GM21423 (cell line): ENCODE data around the gene RNF151.
A peak's percentile ranks its signal among the peaks of the same experiment; 100 is the strongest.
"Not testable (repeated sequence)": the region's sequence is repeated elsewhere in the genome, so short reads cannot be mapped to it uniquely, and the experiment has no call there.

ENCODE experiments used
- ATAC-seq: cut with Tn5 transposase; IDR thresholded peaks from one replicate; pipeline ENCODE4 v1.9.1; 2021; ENCODE audit warnings: mild to moderate bottlenecking, moderate library complexity; ENCODE audit not compliant: unreplicated experiment

Gene RNF151

GRCh38 chr16:1938316-1938715, 28.3 kb upstream of the RNF151 start:
- no peak for ATAC-seq

- ATAC-seq, result no peak
Observed at GRCh38 chr16:1938910-1939309, 27.7 kb upstream of the RNF151 start.

DNA sequence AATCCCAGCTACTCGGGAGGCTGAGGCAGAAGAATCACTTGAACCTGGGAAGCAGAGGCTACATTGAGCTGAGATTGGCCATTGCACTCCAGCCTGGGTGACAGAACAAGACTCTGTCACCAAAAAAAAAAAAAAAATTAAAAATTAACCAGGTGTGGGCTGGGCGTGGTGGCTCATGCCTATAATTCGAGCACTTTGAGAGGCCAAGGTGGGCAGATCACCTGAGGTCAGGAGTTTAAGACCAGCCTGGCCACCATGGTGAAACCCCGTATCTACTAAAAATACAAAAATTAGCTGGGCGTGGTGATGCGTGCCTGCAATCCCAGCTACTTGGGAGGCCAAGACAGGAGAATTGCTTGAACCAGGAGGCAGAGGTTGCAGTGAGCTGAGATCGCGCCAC, 26.8 kb upstream of the RNF151 start:
- not testable (repeated sequence) for ATAC-seq

DNA sequence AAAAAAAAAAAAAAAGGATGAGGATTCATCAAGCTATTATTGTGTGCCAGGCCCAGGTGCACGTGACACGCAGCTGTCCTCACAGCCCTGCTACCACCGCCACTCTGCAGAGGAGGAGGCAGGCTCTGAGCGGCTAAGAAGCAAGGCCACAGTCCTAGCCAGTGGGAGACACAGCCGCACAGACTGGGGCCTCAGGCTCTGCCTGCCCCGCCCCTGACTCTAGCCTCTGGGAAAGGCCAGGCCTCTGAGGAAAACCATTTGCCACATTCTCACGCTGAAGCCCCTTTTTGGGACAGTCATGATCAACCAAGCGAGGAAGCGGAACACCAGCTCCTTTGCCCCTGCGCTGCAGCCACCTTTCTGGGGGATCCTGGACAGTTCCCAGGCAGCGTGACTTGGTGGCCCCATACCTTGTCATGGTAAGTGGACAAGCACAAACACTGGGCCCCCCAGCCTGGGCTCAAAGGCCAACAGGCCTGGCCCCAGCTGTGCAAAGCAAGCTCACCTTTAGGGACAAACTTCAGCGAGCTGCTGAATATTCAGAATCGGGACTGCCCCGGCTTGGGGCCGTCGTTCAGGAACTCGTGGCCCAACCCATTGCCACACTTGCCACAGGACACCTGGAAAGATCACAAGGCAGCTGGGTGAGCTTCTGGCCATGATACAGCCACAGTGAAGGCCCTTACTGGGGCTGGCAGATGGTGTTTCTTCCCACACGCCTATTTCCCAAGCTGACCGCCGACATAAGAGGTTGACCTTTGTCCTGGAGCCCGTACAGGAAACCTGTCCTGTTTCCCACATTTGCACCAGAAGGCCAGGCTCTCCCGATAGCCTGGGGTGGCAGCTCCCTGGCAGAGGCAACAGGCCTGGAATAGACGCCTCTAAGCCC, 26.1 kb upstream of the RNF151 start:
- ATAC-seq, result no peak

DNA sequence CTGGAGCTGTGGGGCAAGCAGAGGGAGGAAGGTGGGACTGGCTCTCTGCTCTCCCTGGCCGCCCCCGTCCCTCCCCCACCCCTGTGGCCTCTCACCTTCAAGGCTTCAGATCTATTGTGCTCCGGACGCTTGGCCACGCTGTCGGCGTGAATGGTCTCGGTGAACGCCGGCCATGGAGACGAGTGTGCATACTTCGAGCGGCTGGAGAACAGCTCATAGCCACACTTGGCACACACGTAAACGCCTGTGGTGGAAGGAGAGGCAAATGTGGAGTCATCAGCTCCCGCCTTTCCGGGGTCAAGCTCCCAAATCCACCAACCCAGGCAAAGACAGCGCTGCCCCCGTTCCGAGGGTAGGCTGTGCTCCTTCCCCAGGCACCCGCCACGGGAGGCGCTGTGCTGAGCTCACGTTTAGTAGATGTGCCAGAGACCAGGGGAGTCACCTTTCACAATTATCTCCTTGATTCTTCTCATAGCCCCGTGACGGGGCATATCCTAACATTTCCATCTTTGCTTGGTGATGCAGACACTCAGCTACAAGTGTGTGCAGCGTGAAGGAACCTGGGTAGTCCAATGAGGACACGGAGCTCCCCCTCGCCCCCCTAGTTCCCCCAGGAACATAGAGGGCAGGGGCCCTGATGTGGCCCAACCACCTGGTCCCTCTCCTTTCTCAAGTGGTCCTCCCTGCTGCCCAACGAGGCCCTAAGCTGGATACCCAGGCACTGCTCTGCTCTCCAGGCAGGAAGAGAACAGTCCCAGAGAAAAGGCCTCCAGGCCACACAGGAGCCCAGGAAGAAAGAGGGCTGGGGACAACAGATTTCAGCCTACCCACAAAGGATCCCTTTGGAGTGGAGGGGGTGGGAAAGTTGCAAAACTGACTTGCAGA, 25.3 kb upstream of the RNF151 start:
- no peak for ATAC-seq

DNA sequence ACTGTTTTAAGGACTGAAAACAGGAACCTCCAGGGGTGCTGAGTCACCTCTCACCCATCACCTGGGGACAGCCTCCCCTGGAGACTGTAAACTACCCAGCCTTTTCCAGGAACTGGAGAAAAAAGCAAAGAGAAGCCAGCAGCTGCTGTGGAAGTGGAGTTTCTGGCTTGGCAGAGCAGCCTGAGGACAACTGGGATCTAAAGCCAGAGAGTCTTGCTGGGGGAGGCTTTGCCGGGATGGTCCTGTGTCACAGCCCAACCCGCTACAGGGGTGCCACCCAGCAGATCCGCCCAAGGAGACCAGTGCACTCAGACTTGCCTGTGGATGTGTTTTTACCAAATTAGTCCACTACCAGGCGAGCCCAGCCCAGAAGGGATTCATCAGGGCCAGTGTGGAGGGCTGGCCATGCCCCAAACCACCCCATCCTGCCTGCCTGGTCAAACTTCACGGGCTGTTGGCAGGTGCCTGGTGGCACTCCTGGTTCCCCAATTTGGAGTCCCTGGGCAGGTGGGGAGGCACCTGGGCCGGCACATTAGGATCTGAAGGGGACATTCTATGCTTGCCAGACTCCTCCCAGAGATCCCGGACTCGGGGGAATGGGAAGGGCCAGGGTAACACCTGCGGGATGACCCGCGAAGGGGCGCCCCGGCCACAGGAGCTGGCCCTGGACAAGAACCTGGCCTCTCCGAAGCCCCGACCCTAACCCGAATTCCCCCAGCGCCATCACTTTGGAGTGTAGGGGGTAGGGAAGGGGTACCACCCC, 24.4 kb upstream of the RNF151 start:
- no peak for ATAC-seq

DNA sequence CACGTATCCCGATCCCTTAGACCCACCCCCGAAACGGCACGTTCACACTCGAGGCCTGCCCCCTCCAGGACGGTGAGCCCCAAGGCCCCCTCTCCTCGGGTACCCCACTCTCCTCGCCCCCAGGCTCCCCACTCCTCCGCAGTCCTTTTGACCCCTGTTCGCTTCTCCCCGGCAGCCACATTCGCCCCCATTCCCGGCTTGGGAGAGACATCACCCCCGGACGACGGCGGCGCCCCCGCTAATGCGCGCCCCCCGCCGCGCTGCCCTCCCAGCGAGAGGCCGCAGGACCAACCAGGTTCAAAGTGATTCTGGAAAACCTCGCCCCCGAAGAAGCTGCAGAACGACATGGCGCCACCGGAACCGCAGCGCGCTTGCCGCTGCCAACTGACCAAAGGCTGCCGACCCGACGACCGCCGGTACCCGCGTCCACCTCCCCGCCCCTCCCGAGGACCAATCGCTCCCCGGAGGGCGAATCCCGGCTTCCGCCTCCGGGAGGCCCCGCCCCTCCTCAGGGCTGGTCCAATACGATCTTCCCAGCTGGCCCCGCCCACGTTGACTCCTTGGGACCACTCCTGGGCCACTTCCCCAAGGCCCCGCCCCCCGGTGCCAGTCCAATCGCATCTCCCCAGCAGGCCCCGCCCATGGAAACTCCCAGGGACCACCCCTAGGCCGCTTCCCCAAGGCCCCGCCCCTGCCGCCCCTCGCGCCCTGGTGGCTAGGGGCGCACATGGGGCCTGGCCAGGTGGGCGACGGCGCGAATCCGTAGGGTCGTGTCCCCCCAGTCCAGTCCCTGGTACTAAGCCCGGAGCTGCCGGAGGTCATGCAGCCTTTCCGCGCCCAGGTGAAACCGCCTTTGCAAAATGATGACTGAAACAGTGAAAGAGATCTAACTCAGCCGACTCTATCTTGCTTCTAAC, 23.6 kb upstream of the RNF151 start, which contains the start of gene MSRB1:
MSRB1 (minus strand) TSS at position 390 of the 917 bp plus-strand sequence; CDS start at position 347, 43 bp downstream.
- peak; percentile 93 for ATAC-seq

DNA sequence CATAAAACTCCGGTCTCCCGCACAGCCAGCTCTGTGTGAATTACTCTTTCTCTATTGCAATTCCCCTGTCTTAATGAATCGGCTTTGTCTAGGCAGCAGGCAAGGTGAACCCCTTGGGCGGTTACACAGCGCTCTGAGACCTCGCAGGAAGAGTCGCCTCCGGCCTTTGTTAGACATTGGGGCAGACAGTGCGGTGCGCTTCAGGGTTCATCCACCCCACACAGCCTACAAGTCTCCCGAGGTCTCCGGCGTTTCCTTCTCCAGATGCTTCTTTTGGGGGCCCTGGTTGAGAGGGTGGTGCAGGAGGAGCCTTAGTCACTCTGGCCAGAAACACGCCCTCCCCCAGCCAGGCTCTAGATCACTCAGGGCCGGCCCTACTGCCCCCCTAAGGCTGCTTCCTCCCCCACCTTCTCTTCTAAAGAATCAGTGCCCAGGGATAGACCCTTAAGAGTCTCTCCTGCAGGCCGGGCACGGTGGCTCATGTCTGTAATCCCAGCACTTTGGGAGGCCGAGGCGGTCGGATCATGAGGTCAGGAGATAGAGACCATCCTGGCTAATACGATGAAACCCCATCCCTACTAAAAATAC, 21.9 kb upstream of the RNF151 start:
- no peak for ATAC-seq

DNA sequence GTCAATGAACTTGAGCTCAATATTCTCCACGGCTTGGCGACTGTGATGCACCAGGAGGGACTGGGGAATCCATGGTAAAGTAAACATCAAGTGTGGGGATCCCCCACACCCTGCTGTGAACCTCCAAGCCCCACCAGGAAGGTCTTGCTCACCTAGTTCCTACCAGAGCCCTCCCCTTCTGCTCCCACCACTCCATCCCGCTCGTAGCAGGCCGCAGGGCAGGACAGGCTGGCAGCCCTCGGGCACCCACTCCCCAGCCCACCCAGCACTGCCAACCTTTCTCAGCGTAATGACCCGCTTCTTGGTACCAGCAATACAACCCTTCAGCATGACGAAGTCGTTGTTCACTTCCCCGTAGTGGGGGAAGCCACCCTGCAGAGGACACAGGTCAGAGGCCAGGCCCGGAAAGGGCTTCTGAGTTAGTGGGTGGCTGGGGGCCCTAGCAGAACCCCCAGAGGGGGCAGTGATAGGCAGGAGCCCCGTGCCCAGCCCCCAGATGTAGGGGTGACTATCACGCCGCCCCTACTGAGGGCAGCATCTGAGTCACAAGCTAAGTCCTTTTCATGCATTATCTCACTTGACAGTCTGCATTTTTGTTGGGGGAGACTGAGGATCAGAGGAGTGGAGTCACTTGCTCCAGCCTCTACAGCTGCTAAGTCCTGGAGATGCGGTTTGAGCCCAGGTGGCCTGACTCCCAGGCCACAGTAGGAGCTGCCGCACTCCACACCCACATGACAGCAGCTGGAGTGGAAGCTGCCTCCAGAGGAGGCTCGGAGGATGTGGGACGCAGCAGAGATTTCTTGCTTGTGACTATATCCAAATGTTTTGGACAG, 20.9 kb upstream of the RNF151 start:
- ATAC-seq, result no peak

GRCh38 chr16:1946495-1947368, 19.9 kb upstream of the RNF151 start:
- ATAC-seq, result no peak

- no peak for ATAC-seq
Observed at GRCh38 chr16:1947369-1947670, 19.3 kb upstream of the RNF151 start.

- no peak for ATAC-seq
Observed at GRCh38 chr16:1949507-1949906, 17.1 kb upstream of the RNF151 start.

- no peak for ATAC-seq
Observed at GRCh38 chr16:1950047-1950446, 16.6 kb upstream of the RNF151 start.

GRCh38 chr16:1950559-1950958, 16.1 kb upstream of the RNF151 start:
- no peak for ATAC-seq

GRCh38 chr16:1953734-1954133, 12.9 kb upstream of the RNF151 start:
- ATAC-seq, result no peak

- ATAC-seq, result not testable (repeated sequence)
Observed at GRCh38 chr16:1957434-1958142, 9.1 kb upstream of the RNF151 start.

DNA sequence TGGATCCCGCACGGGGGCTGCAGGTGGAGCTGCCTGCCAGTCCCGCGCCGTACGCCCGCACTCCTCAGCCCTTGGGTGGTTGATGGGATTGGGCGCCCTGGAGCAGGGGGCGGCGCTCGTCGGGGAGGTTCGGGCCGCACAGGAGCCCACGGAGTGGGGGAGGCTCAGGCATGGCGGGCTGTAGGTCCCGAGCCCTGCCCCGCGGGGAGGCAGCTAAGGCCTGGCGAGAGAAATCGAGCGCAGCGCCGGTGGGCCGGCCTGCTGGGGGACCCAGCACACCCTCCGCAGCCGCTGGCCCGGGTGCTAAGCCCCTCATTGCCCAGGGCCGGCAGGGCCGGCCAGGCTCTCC, 8.5 kb upstream of the RNF151 start:
- not testable (repeated sequence) for ATAC-seq
